Smooth muscle cell (in vitro differentiated cells): ENCODE results near the gene OXSR1. TPM values are rescaled to one million over a fixed set of nuclear protein-coding genes. Genes with fewer than 3 reads are reported as not detected.

Experiments
- DNase-seq: peaks from one replicate; lab custom pipeline; 2025; ENCODE audit not compliant: unreplicated experiment; lab: John Stamatoyannopoulos, UW
- H2AFZ ChIP-seq: fragments of 200-600 bp; sonication (generic); 2 replicates; pipeline ENCODE4 v1.6.0; 2016; ENCODE audit warnings: antibody characterized with exemption, low read depth, mild to moderate bottlenecking
- H3F3A ChIP-seq: fragments of 200-600 bp; sonication (generic); 2 replicates; pipeline ENCODE4 v1.6.0; 2017; ENCODE audit warnings: antibody characterized with exemption, low read depth
- H3K27ac ChIP-seq: fragments of 200-600 bp; sonication (generic); 2 replicates; pipeline ENCODE4 v1.5.1; 2016; ENCODE audit warnings: low read depth, mild to moderate bottlenecking
- H3K27me3 ChIP-seq: fragments of 200-600 bp; sonication (generic); 2 replicates; pipeline ENCODE4 v1.6.1; 2016; ENCODE audit warnings: low read depth, mild to moderate bottlenecking
- H3K36me3 ChIP-seq: fragments of 200-600 bp; sonication (generic); 2 replicates; pipeline ENCODE4 v1.5.1; 2016; ENCODE audit warnings: low read depth
- H3K4me1 ChIP-seq: fragments of 200-600 bp; sonication (generic); 2 replicates; pipeline ENCODE4 v1.5.1; 2016; ENCODE audit warnings: low read depth
- H3K4me2 ChIP-seq: fragments of 200-600 bp; sonication (generic); 2 replicates; pipeline ENCODE4 v1.6.0; 2016; ENCODE audit warnings: mild to moderate bottlenecking
- H3K4me3 ChIP-seq: fragments of 200-600 bp; sonication (generic); 2 replicates; pipeline ENCODE4 v1.5.1; 2016; ENCODE audit warnings: mild to moderate bottlenecking
- H3K79me2 ChIP-seq: fragments of 200-600 bp; sonication (generic); 2 replicates; pipeline ENCODE4 v1.6.0; 2016; ENCODE audit warnings: low read depth, mild to moderate bottlenecking
- H3K9ac ChIP-seq: fragments of 200-600 bp; sonication (generic); 2 replicates; pipeline ENCODE4 v1.6.0; 2016; ENCODE audit warnings: low read depth
- H3K9me3 ChIP-seq: fragments of 200-600 bp; sonication (generic); replicated peaks from 2 replicates; pipeline ENCODE4 v1.5.1; 2016; ENCODE audit warnings: low read depth
- H4K20me1 ChIP-seq: fragments of 200-600 bp; sonication (generic); 2 replicates; pipeline ENCODE4 v1.6.0; 2016; ENCODE audit warnings: low read depth
- WGBS: methylation state at CpG from one replicate; pipeline ENCODE4 v1.1.7; 2016; ENCODE audit warnings: low lambda C conversion rate; 5-methylcytosine and 5-hydroxymethylcytosine counted together
- polyA plus RNA-seq: library from polyadenylated mRNA; unstranded; fragments of >200 nt; fragmentation: Nextera tagmentation; extraction: Ambion mirVana; gene quantifications from 2 replicates; pipeline ENCODE4 v1.2.1, GENCODE V29; 2016
- small RNA-seq: library from RNA; depleted of rRNA; stranded (forward); fragments of <200 nt; gene quantifications from one replicate; pipeline ENCODE3, GENCODE V24; 2014
- total RNA-seq: library from RNA; depleted of rRNA; stranded (reverse); fragments of >200 nt; gene quantifications from 2 replicates; pipeline ENCODE4 v1.2.3, GENCODE V29; 2014
- TF ChIP-seq, protein P1 (sequence below): fragments of 200-600 bp; sonication (generic); IDR thresholded peaks from 2 replicates; pipeline ENCODE4 v1.5.1; 2017; ENCODE audit warnings: borderline replicate concordance, mild to moderate bottlenecking, antibody characterized with exemption; ENCODE audit not compliant: insufficient read depth, poor library complexity, severe bottlenecking

The OXSR1 gene
- total and polyA plus RNA-seq, 2 experiments from 2014 or later, result 11.9 to 50.6 TPM

GRCh38 chr3:38297537-38297936, 132.2 kb downstream of the OXSR1 start:
- Histone ChIP-seq H2AFZ (no peak overlapping the region), H4K20me1 (no peaks in the 10 kb centered on the region), H3K79me2 (no peaks in the 10 kb centered on the region), H3K27ac (no peak overlapping the region), H3K4me3 (no peak overlapping the region), H3K36me3 (no peaks in the 10 kb centered on the region), H3K4me1 (no peaks in the 10 kb centered on the region), H3K9me3 (no peaks in the 10 kb centered on the region), H3K4me2 (no peak overlapping the region), H3K9ac (no peak overlapping the region), H3F3A (no peaks in the 10 kb centered on the region), H3K27me3 (no peaks in the 10 kb centered on the region)
- TF ChIP-seq, protein P1, sequence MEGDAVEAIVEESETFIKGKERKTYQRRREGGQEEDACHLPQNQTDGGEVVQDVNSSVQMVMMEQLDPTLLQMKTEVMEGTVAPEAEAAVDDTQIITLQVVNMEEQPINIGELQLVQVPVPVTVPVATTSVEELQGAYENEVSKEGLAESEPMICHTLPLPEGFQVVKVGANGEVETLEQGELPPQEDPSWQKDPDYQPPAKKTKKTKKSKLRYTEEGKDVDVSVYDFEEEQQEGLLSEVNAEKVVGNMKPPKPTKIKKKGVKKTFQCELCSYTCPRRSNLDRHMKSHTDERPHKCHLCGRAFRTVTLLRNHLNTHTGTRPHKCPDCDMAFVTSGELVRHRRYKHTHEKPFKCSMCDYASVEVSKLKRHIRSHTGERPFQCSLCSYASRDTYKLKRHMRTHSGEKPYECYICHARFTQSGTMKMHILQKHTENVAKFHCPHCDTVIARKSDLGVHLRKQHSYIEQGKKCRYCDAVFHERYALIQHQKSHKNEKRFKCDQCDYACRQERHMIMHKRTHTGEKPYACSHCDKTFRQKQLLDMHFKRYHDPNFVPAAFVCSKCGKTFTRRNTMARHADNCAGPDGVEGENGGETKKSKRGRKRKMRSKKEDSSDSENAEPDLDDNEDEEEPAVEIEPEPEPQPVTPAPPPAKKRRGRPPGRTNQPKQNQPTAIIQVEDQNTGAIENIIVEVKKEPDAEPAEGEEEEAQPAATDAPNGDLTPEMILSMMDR, result no peak
- DNase-seq, result no peak

DNA sequence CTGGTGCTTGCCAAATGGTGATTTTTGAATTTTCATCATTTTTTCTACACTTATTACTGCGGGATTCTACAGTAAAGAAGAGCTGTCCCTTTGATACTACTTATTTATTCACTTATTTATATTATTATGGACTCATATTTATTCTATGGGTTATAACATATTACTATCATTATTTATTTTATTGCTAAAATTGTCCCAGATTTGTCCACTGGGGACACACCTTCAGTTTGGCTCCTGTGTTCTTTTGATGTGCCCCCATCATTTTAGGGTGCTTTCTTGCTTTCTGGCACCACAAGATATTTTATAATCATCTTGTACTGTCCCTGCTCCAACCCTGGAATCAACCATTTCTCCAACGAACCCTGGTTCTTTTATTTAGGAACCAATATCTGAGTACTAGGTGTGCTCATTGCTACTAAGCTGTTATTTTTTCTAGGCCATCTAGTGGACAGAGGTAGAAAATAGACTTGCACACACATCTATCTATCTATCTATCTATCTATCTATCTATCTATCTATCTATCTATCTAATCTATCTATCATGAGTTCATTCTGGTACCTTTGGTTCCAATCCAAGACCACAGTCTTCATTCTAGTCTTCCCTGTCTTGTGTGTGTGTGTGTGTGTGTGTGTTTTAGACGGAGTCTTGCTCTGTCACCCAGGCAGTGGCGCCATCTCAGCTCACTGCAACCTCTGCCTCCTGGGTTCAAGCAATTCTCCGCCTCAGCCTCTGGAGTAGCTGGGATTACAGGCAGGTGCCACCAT, 132.8 kb downstream of the OXSR1 start:
- H4K20me1 ChIP-seq, result no peaks in the 10 kb centered on the region
- no peak overlapping the region for H2AFZ ChIP-seq
- H3K9ac ChIP-seq, result no peak overlapping the region
- no peak for DNase-seq
- no peaks in the 10 kb centered on the region for H3K9me3 ChIP-seq
- 87% methylated on average over 5 of the region's 5 CpGs for WGBS
- H3K4me2 ChIP-seq, result no peak overlapping the region
- H3K27me3 ChIP-seq, result no peaks in the 10 kb centered on the region
- TF ChIP-seq, protein P1, result peak; percentile 20
- no peak overlapping the region for H3K27ac ChIP-seq
- no peaks in the 10 kb centered on the region for H3K36me3 ChIP-seq
- H3K79me2 ChIP-seq, result no peaks in the 10 kb centered on the region
- H3K4me3 ChIP-seq, result no peak overlapping the region
- H3K4me1 ChIP-seq, result no peaks in the 10 kb centered on the region
- H3F3A ChIP-seq, result no peaks in the 10 kb centered on the region

Small RNA genes within 50 kb of the gene (small RNA-seq; reads per million reads assigned to genes)
- not detected for gene RF00019
- gene RNU6-235P, result not detected

Other genes with a start within 250 kb of the OXSR1 start
- gene VILL, start 174.8 kb upstream of the OXSR1 start, total RNA-seq, result 3.4 and 3.8 TPM in 2 replicates
- 2.3 and 5.6 TPM in 2 replicates for gene VILL, start 174.8 kb upstream of the OXSR1 start, polyA plus RNA-seq
- gene PLCD1, start 135.9 kb upstream of the OXSR1 start, total RNA-seq, result 20.5 and 21.3 TPM in 2 replicates
- gene PLCD1, start 135.9 kb upstream of the OXSR1 start, polyA plus RNA-seq, result 33.3 and 34.8 TPM in 2 replicates
- 0.27 and 0.54 TPM in 2 replicates for gene DLEC1, start 126.3 kb upstream of the OXSR1 start, total RNA-seq
- 0.61 TPM in 1 of 2 replicates, not detected in the other for gene DLEC1, start 126.3 kb upstream of the OXSR1 start, polyA plus RNA-seq
- gene ACAA1, start 28.4 kb upstream of the OXSR1 start, total RNA-seq, result 15.4 and 22.7 TPM in 2 replicates
- 41.8 and 43.8 TPM in 2 replicates for gene ACAA1, start 28.4 kb upstream of the OXSR1 start, polyA plus RNA-seq
- gene MYD88, start 26.9 kb upstream of the OXSR1 start, total RNA-seq, result 8.2 and 14.1 TPM in 2 replicates
- gene MYD88, start 26.9 kb upstream of the OXSR1 start, polyA plus RNA-seq, result 37.4 and 37.5 TPM in 2 replicates
- gene SLC22A13, start 100.3 kb downstream of the OXSR1 start, total RNA-seq, result 0.13 TPM in 2 replicates
- 0.43 TPM in 1 of 2 replicates, not detected in the other for gene SLC22A13, start 100.3 kb downstream of the OXSR1 start, polyA plus RNA-seq
- gene SLC22A14, start 116.8 kb downstream of the OXSR1 start, total RNA-seq, result 0.09 and 0.54 TPM in 2 replicates
- 0.66 and 0.84 TPM in 2 replicates for gene SLC22A14, start 116.8 kb downstream of the OXSR1 start, polyA plus RNA-seq
- 0.40 and 2.0 TPM in 2 replicates for gene XYLB, start 181.2 kb downstream of the OXSR1 start, total RNA-seq
- 0.61 and 1.5 TPM in 2 replicates for gene XYLB, start 181.2 kb downstream of the OXSR1 start, polyA plus RNA-seq